Lower leg skin (tissue), 4 donors: ENCODE data around the gene CYFIP2. TPM values are rescaled to one million over a fixed set of nuclear protein-coding genes. Genes with fewer than 3 reads are reported as not detected.

Experiments used
- DNase-seq, 2 donors: peaks; one replicate each; pipeline ENCODE4 v3.0.0-alpha.2; 2019; ENCODE audit warnings: low spot score in 2 of 2
- H3K4me3 ChIP-seq: fragments of 200-600 bp; sonication (generic); 2 replicates; pipeline ENCODE4 v1.5.1; 2017; ENCODE audit warnings: mild to moderate bottlenecking, low read depth; ENCODE audit not compliant: poor library complexity, severe bottlenecking
- CTCF ChIP-seq, 3 donors: fragments of 450-650 bp; IDR thresholded peaks; one replicate each; pipeline ENCODE4 v1.5.1; 2016; ENCODE audit warnings: antibody characterized with exemption in 3 of 3, mild to moderate bottlenecking in 3 of 3, moderate library complexity in 2 of 3
- POLR2A ChIP-seq, 2 donors: fragments of 450-650 bp; IDR thresholded peaks; one replicate each; pipeline ENCODE4 v1.6.1; 2016 to 2017; ENCODE audit warnings: antibody characterized with exemption in 2 of 2, mild to moderate bottlenecking in 1 of 2, moderate library complexity in 1 of 2
- WGBS, 2 donors: methylation state at CpG; one replicate each; pipeline ENCODE4 v1.1.5; 2018; 5-methylcytosine and 5-hydroxymethylcytosine counted together
- intact Hi-C: fragments of 100-400 bp; cut with DNase I; formaldehyde crosslinking; loops from one replicate; pipeline ENCODE4 v1.15.0; 2023; ENCODE audit warnings: low total_unique reads
- total RNA-seq, 4 donors: library from RNA; depleted of rRNA; stranded (reverse); fragments of >200 nt; gene quantifications; one replicate each; pipeline ENCODE4 v1.1.0, GENCODE V29; 2016

Gene CYFIP2
- total RNA-seq, 4 donors from 2014 or later, result 3.2 to 16.2 (median 7.0) TPM

DNA sequence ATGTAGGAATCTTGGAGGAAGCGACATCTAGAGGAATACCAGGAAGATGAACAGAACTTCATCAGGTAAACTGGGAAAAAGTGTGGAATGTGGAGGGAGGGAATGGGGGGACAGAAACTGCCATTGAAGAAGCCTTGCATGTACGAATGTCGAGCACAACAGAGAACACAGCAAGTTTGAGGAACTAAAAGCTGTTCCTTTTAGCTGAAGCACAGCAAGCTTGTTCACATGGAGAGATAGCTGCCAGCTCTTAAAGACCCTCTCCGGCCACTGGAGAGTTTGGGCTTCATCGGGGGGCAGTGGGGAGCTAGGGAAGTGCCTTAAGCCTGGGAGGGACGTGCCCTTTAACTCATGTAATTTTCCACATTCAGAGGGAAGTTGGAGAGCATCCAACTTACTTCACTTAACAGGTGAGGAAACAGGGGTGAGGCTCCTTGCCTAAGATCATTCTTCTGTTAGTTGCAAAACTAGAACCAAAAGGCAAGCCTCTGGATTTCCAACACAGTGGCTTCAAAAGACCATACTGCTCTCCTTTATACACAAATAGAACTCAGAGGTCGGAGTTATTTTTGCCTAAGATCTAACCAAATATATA, 2.3 kb upstream of the CYFIP2 start:
- H3K4me3 ChIP-seq, result no peak overlapping the region
- intact Hi-C loops, result no loop called here
- DNase-seq, result no peak
- WGBS, 2 donors, result 56 to 64% methylated on average over 7 of the region's 7 CpGs
- no peak for TF ChIP-seq CTCF (IDR thresholded peaks at IDR 0.05)
- no peak for TF ChIP-seq POLR2A (IDR thresholded peaks at IDR 0.05)

GRCh38 chr5:157266286-157267007, 524 bp downstream of the CYFIP2 start:
- no peak for DNase-seq
- H3K4me3 ChIP-seq, result peak overlapping the region; percentile 31
- intact Hi-C loops, result no loop called here
- 15 to 44% methylated on average over 6 to 25 of the region's 62 CpGs for WGBS, 2 donors
- no peak for TF ChIP-seq CTCF (IDR thresholded peaks at IDR 0.05)
- no peak for TF ChIP-seq POLR2A (IDR thresholded peaks at IDR 0.05)

DNA sequence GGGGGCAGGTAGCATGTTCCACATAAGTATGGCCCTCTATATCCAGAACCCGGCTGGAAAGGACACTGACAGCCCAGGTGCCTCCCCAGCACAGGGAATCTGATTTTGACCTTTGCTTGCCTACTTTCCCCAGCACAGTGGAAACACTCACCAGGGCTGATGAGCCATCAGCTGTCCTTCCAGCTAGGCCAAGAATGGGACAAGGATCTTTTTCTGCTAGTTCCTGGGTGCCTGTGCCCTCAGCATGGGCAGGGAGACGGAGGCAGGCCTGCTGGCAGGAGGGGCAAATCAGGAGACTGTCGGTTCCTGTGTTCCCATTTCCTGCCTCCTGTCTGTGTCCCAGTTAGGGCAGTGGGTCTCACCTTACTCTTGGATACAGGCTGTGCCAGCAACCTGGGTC, 1.1 kb downstream of the CYFIP2 start:
- TF ChIP-seq POLR2A (IDR thresholded peaks at IDR 0.05) (no peak), CTCF (IDR thresholded peaks at IDR 0.05) (no peak)
- intact Hi-C loops, result no loop called here
- H3K4me3 ChIP-seq, result no peak overlapping the region
- WGBS, 2 donors, result 86 to 98% methylated on average over 3 of the region's 3 CpGs
- DNase-seq, result no peak

DNA sequence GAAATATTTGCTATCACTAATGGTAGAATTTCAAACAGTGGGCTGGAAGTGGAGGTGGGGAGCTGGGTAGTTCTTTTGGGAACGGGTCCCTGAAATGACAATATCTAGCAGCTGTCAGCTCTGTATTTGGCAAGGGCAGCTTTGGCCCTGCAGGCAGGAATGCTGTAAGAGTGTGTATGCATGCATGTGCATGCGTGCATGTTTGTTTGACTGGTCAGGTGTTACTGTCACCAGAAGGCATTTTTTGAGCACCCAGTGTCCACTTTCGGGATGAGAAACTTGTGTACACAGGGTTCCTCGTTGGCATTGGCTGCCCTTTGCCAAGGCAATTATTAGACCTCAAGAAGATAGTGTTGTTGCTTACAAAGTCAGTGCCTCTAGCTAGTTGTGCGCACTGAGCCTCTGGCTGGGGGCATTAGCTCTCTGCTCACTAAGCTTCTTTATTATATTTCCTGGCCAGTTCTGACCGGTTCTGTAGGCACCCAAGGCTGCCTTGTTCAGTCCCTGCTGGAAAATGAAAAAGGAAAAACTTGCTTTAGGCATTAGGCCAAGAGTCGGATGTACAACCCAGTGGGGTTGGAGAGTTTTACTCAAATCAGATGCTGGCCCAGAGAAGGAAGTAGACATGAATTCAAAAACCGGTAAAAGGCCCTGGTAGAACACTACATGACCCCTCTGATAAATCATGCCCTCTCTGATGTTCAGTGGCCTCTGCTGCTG, 2.0 kb downstream of the CYFIP2 start:
- H3K4me3 ChIP-seq, result no peak overlapping the region
- 54 to 55% methylated on average over 8 of the region's 8 CpGs for WGBS, 2 donors
- TF ChIP-seq POLR2A (IDR thresholded peaks at IDR 0.05) (no peak), CTCF (IDR thresholded peaks at IDR 0.05) (no peak)
- DNase-seq, result no peak
- intact Hi-C loops, result no loop called here

DNA sequence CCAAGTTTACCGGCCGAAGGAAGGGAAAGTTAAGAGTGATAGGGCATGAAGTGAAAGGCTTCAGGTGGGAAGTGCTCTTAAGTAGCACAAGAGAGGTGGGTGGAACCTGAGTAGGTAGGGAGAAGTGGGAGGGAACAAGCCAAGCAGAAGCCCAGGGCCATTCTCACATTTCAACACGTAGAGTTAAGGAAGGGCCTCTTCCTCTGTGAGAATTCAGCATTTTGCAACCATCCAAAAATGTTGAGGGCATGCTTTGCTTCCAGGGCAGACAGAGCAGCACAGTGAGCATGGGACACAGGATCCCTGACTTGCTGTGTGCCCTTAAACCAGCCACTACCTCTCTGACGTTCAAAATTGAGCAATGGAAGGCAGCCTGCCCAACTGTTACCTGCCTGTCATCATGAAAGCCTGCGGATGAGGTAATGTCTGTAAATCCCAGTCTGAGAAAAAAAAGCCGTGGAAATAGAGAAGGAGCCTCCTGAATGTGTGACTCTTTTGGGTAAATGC, 3.3 kb downstream of the CYFIP2 start:
- H3K4me3 ChIP-seq, result no peak overlapping the region
- WGBS, 2 donors, result 60 to 65% methylated on average over 6 of the region's 6 CpGs
- intact Hi-C loops, result no loop called here
- no peak for DNase-seq
- TF ChIP-seq POLR2A (IDR thresholded peaks at IDR 0.05), result no peak
- TF ChIP-seq CTCF (IDR thresholded peaks at IDR 0.05), result no peak
